AG10803 (cell line): ENCODE measurements around the gene CLEC11A.

Source experiments
- DNase-seq: peaks from one replicate; pipeline ENCODE4 v3.0.0; 2010; ENCODE audit warnings: low read depth
- H3K4me3 ChIP-seq: 2 replicates; pipeline ENCODE4 v1.5.1; 2011; ENCODE audit warnings: mild to moderate bottlenecking, low read length, control low read depth
- CTCF ChIP-seq: conservative IDR thresholded peaks from 2 replicates; pipeline ENCODE4 v1.5.1; 2011; ENCODE audit warnings: mild to moderate bottlenecking, low read length, control low read depth, inconsistent platforms

CLEC11A gene

GRCh38 chr19:50688766-50689165 lies 34.4 kb upstream of the CLEC11A start:
- H3K4me3 ChIP-seq, result no peak overlapping the region
- no peak for TF ChIP-seq CTCF
- no peak for DNase-seq

GRCh38 chr19:50690439-50690838 lies 32.7 kb upstream of the CLEC11A start:
- TF ChIP-seq CTCF, result no peak
- no peak overlapping the region for H3K4me3 ChIP-seq
- DNase-seq, result no peak

GRCh38 chr19:50693064-50693975 lies 29.8 kb upstream of the CLEC11A start:
- no peak for DNase-seq
- no peak overlapping the region for H3K4me3 ChIP-seq

GRCh38 chr19:50694815-50695145 lies 28.4 kb upstream of the CLEC11A start:
- H3K4me3 ChIP-seq, result no peak overlapping the region
- no peak for TF ChIP-seq CTCF
- DNase-seq, result no peak

More at GRCh38 chr19:50693064-50693975, 29.8 kb upstream of the CLEC11A start:
- no peak for TF ChIP-seq CTCF

- no peak overlapping the region for H3K4me3 ChIP-seq
- DNase-seq, result no peak
- no peak for TF ChIP-seq CTCF
Measured at GRCh38 chr19:50695251-50696093, 27.7 kb upstream of the CLEC11A start.

- TF ChIP-seq CTCF, result no peak
- no peak for DNase-seq
- H3K4me3 ChIP-seq, result no peak overlapping the region
Measured at GRCh38 chr19:50696094-50696483, 27.1 kb upstream of the CLEC11A start.
